ENCODE data around the gene SHC2.

DNA sequence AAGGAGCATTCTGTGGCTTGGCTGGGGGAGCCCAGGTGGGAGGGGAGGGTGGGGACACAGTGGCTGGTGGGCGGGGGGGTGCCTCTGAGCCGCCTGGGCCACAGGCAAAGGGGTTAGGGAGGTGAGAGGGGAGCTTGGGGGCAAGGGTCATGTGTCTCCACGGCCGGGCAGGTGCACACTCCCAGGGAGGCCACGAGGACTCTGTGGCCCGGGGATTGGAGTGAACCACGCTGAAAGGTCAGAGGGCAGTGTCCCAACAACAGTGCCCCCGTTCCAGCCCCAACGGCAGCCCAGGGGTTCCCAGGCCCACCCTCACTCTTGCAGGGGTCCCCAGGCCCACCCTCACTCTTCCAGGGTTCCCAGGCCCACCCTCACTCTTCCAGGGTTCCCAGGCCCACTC lies 61.5 kb downstream of the SHC2 start:
- TF ChIP-seq EP300 (IDR thresholded peaks at IDR 0.05; ENCODE audit: borderline replicate concordance in 1 of 2, low read depth in 1 of 2, low read length in 1 of 2): no peak
- TF ChIP-seq CHD2 (IDR thresholded peaks at IDR 0.05; ENCODE audit: low read length, partially characterized antibody): no peak
- TF ChIP-seq, protein P1, sequence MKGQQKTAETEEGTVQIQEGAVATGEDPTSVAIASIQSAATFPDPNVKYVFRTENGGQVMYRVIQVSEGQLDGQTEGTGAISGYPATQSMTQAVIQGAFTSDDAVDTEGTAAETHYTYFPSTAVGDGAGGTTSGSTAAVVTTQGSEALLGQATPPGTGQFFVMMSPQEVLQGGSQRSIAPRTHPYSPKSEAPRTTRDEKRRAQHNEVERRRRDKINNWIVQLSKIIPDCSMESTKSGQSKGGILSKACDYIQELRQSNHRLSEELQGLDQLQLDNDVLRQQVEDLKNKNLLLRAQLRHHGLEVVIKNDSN (IDR thresholded peaks at IDR 0.05; ENCODE audit: borderline replicate concordance, low read depth): no peak
- TF ChIP-seq FOXM1 (IDR thresholded peaks at IDR 0.05; ENCODE audit: low read depth): no peak
- TF ChIP-seq POLR2AphosphoS5 (IDR thresholded peaks at IDR 0.05; ENCODE audit: low read depth, low read length): no peak
- TF ChIP-seq, protein P2, sequence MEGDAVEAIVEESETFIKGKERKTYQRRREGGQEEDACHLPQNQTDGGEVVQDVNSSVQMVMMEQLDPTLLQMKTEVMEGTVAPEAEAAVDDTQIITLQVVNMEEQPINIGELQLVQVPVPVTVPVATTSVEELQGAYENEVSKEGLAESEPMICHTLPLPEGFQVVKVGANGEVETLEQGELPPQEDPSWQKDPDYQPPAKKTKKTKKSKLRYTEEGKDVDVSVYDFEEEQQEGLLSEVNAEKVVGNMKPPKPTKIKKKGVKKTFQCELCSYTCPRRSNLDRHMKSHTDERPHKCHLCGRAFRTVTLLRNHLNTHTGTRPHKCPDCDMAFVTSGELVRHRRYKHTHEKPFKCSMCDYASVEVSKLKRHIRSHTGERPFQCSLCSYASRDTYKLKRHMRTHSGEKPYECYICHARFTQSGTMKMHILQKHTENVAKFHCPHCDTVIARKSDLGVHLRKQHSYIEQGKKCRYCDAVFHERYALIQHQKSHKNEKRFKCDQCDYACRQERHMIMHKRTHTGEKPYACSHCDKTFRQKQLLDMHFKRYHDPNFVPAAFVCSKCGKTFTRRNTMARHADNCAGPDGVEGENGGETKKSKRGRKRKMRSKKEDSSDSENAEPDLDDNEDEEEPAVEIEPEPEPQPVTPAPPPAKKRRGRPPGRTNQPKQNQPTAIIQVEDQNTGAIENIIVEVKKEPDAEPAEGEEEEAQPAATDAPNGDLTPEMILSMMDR (IDR thresholded peaks at IDR 0.05): no peak
